ENCODE measurements around the gene ALG6.

GRCh38 chr1:63362073-63362472, 5.4 kb upstream of the ALG6 start:
- TF ChIP-seq CTCF (IDR thresholded peaks at IDR 0.05) (no peak), POLR2A (IDR thresholded peaks at IDR 0.05) (no peak)

Measured in esophagus squamous epithelium (tissue), 4 donors.